GM21576 (cell line): ENCODE results near the gene ACOT8.

Source experiments
- ATAC-seq: cut with Tn5 transposase; IDR thresholded peaks from one replicate; pipeline ENCODE4 v1.9.1; 2021; ENCODE audit warnings: mild to moderate bottlenecking, moderate library complexity; ENCODE audit not compliant: unreplicated experiment

The ACOT8 gene

DNA sequence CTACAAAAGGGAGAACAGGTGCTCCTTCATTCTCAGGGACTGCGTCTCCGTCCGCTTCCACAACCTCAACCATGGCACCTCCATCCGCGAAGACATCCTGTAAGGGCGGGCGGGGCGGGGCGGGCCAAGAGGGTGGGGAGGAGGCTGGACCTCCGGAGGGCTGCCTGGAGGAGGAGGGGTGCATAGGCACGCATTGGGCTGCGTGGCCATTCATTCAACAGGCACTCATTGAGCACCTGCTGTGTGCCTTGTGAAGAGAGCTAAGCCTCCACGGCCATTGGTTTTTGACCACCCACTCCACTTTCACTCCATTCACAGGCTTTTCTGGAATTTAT is 657 bp upstream of the ACOT8 start:
- ATAC-seq = peak; percentile 10

GRCh38 chr20:45853484-45853883 is 3.7 kb downstream of the ACOT8 start:
- no peak for ATAC-seq

DNA sequence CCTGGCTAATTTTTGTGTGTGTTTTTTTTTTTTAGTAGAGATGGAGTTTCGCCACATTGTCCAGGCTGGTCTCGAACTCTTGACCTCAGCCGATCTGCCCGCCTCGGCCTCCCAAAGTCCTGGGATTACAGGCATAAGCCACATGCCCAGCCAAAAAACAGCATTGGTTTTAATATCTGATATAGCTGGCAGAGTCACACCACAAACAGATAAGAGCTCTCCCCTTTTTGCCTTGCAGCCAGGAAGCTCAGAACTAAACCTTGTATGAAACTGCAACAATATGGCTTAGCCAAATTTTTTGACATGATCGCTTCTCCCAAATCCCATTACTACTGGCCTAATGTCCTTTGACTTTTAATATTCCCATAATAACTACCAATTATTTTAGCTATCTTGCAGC is 4.9 kb downstream of the ACOT8 start:
- ATAC-seq = no peak

- ATAC-seq = no peak
These were observed 5.7 kb downstream of the ACOT8 start for GRCh38 chr20:45851501-45851900.

- ATAC-seq = no peak
These were observed 6.3 kb downstream of the ACOT8 start for GRCh38 chr20:45850926-45851325.

- ATAC-seq = no peak
These were observed 7.0 kb downstream of the ACOT8 start for GRCh38 chr20:45850238-45850637.

- no peak for ATAC-seq
These were observed 8.1 kb downstream of the ACOT8 start for GRCh38 chr20:45848969-45849582.

DNA sequence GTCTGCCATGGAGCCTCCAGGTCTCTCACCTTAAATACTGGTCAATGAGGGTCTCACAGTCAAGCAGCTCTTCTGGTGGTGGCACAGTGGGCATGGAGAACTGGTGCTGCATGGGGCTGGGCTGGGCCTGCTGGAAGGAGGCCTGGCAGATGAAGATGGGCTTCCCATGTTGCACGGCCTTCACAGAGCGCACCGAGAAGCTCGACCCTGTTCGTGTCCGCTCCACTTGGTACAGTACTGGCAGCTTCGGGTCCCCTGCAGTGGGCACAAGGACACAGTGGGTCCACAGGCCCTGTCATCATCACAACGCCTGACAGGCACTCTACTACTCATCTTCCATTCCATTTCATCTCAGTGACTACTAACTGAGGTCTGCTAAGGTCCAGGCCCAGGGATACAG is 8.8 kb downstream of the ACOT8 start:
- ATAC-seq = no peak

DNA sequence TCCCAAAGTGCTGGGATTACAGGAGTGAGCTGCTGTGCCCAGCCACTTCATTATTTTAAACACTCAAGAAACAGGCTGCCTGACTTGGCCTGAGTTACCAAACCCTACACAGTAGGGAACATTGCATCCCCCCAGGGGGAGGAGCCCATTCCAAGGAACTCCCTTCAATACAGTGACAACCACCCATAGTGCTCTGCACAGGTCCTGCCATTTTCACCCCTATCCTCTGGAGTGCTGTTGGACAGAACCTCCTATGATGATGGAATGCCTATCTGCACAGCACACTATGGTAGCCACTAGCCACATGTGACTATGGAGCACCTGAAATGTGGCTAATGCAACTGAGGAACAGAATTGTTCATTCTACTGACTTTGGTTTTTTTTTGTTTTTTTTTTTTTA is 11.7 kb downstream of the ACOT8 start:
- ATAC-seq = no peak

DNA sequence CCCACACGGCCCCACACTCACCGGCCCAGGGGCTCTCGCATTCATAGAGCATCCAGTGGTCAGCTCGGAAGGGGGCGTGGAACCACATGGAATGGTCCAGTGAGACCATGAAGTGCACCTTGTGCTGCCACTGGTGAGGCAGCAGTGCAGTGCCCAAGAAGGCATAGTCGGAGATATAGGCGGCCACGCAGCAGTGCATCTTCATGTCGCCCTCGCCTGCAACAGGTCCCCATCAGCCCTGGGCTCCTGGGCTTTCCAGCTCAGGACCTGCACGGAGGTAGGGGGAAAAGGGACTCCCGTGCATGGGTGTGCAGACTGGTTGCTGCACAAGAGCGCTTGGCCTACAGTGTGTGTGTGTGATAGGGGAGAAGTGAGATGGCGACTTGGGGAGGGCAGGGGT is 13.7 kb downstream of the ACOT8 start:
- ATAC-seq = no peak

- no peak for ATAC-seq
These were observed 14.9 kb downstream of the ACOT8 start for GRCh38 chr20:45842169-45842812.

- ATAC-seq = no peak
These were observed 15.6 kb downstream of the ACOT8 start for GRCh38 chr20:45841407-45842129.

DNA sequence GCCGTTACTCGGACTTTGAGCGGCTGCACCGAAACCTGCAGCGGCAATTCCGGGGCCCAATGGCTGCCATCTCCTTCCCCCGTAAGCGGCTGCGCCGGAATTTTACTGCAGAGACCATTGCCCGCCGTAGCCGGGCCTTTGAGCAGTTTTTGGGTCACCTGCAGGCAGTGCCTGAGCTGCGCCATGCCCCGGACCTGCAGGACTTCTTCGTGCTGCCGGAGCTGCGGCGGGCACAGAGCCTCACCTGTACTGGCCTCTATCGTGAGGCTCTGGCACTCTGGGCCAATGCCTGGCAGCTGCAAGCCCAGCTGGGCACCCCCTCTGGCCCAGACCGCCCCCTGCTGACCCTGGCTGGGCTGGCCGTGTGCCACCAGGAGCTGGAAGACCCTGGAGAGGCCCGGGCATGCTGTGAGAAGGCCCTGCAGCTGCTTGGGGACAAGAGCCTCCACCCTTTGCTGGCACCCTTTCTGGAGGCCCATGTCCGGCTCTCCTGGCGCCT is 16.4 kb downstream of the ACOT8 start:
- no peak for ATAC-seq

- ATAC-seq = no peak
These were observed 20.4 kb downstream of the ACOT8 start for GRCh38 chr20:45836841-45837240.

GRCh38 chr20:45835825-45836224 is 21.4 kb downstream of the ACOT8 start:
- no peak for ATAC-seq

GRCh38 chr20:45835329-45835765 is 21.8 kb downstream of the ACOT8 start:
- ATAC-seq = no peak

DNA sequence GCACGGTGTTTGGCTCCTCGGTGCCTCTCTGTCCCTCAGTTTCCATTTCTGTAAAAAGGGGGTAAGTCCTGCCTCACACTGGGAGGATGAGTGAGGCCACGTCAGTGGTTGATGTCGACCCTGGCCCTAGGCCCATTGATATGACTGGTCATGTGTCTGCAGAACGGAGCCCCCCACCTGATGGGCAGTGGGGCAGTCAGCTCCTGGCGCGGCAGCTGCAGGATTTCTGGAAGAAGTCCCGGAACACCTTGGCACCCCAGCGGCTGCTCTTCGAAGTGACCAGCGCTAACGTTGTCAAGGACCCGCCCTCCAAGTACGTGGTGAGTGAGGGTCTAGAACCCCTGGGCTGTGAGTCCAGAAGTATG is 22.4 kb downstream of the ACOT8 start:
- ATAC-seq = no peak

DNA sequence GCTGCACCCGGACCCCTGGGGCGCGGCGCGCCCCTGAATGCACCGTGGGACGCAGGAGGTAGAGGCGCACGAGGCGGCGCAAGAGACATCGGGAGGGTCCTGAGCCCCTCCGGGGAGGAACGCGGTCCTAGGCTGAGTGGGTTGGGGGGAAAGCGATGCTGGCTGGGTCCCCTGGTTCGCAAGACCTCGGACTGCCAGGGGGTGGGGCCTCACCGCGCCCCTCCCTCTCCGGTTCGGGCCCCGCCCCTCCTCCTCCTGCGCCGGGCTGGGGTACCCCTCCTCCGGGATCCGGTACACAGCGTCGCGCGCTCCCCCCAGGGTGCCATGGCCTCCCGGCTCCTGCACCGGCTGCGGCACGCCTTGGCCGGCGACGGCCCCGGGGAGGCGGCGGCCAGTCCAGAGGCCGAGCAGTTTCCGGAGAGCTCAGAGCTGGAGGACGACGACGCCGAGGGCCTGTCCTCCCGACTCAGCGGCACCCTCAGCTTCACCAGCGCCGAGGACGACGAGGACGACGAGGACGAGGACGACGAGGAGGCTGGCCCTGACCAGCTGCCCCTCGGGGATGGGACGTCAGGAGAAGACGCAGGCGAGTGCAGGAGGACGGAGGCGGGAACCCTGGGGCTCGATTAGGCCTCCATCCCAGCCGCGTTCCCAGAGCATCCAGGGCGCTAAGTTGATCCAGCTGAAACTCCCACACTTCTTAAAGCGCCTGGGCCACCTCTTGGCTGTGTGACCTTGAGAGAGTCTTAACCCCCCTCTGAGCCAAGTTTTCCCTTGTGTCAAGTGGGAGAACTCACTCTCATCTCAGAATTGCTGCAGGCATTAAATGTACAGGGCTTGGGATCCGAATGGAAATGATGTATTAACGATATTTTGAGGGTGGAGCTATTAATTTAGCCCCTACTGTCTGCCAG is 23.1 kb downstream of the ACOT8 start:
- ATAC-seq = no peak

DNA sequence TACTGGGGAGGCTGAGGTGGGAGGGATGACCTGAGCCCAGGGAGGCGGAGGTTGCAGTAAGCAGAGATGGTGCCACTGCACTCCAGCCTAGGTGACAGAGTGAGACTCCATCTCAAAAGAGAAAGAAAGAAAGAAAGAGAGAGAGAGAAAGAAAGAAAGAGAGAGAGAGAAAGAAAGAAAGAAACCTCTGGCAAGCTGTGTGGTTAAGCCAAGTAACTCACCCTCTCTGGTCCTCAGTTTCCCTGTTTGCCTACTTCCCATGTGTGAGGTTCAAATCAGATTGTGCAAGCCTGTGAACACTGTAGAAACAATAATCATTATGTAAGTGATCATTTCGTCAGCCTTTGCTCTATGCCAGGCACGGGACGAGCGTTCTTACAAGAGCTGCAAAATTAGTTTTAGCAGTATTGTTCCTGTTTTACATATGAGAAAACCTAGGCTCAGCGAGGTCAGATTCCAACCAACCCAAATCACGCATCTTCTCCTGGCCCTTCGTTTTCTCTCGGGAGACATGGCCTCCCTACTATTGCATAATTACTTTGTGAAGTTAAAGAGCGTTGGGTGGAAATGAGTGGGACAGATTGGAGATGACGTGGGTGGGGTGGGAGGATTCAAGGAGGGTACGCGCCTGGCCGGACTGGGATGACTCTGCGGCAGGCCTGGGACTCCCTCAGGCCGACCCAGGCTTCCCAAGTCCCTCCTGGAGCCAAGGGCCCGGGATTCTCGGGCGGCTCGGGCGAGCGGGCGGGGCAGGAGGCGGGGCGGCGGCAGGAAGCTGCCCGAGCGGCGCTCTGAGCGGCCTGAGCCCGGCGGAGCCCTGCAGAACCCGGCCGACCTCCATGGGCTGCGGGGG is 23.9 kb downstream of the ACOT8 start, which contains the start of gene SNX21:
Gene SNX21 (plus strand): TSS at position 770 of the 853 bp plus-strand sequence. CDS start 121 bp downstream, outside the sequence.
- no peak for ATAC-seq

DNA sequence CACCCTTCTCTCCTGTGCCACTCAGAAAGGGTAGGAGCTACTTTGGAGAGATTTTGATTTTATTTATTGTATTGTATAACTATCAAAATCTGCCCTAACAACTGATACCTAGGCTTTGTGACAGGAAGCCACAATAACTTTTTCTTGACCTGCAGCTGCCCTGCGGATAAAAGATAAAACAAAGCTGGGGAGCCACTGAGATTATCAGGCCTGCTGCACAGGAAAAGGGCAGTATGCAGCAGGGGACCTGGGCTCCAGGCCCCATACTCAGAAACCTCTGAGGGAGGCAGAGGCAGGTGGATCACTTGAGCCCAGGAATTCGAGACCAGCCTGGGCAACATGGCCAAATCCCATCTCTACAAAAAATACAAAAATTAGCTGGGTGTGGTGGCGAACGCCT is 24.6 kb downstream of the ACOT8 start:
- ATAC-seq = no peak
